ENCODE data around the gene MFGE8.

MFGE8 gene

GRCh38 chr15:88859550-88859949, 53.6 kb downstream of the MFGE8 start:
- Histone ChIP-seq H3K4me3 (ENCODE audit: low read depth, low read length, poor library complexity, severe bottlenecking) (no peak overlapping the region), H3K36me3 (ENCODE audit: insufficient read depth, low read length) (no peaks in the 10 kb centered on the region), H3K4me2 (ENCODE audit: low read length) (no peak overlapping the region), H3K27me3 (ENCODE audit: insufficient read depth, low read length) (peaks cover 4% of the 10 kb centered on the region), H4K20me1 (ENCODE audit: insufficient read depth, low read length) (no peaks in the 10 kb centered on the region), H3K79me2 (ENCODE audit: insufficient read depth, low read length) (no peaks in the 10 kb centered on the region), H3K4me1 (ENCODE audit: insufficient read depth, low read length, severe bottlenecking) (no peaks in the 10 kb centered on the region), H2AFZ (ENCODE audit: low read length) (no peak overlapping the region), H3K27ac (ENCODE audit: low read depth, low read length, poor library complexity, severe bottlenecking) (no peak overlapping the region), H3K9ac (ENCODE audit: low read length) (no peak overlapping the region), H3F3A (ENCODE audit: insufficient read depth, low read length) (no peaks in the 10 kb centered on the region), H3K9me2 (ENCODE audit: low read depth, low read length) (no peaks in the 10 kb centered on the region), H3K9me3 (ENCODE audit: low read length) (peaks cover 3% of the 10 kb centered on the region; the same call in 1 of the 2 replicates)
- TF ChIP-seq EZH2 (IDR thresholded peaks at IDR 0.05; ENCODE audit: borderline replicate concordance, low read length) (no peak), CTCF (IDR thresholded peaks at IDR 0.05; ENCODE audit: low read length) (no peak)

GRCh38 chr15:88858934-88859333, 54.2 kb downstream of the MFGE8 start:
- H3K4me1 ChIP-seq (ENCODE audit: insufficient read depth, low read length, severe bottlenecking): no peaks in the 10 kb centered on the region
- H3K79me2 ChIP-seq (ENCODE audit: insufficient read depth, low read length): no peaks in the 10 kb centered on the region
- no peaks in the 10 kb centered on the region for H4K20me1 ChIP-seq (ENCODE audit: insufficient read depth, low read length)
- H2AFZ ChIP-seq (ENCODE audit: low read length): no peak overlapping the region
- no peak overlapping the region for H3K27ac ChIP-seq (ENCODE audit: low read depth, low read length, poor library complexity, severe bottlenecking)
- H3K36me3 ChIP-seq (ENCODE audit: insufficient read depth, low read length): no peaks in the 10 kb centered on the region
- no peak overlapping the region for H3K4me2 ChIP-seq (ENCODE audit: low read length)
- H3K4me3 ChIP-seq (ENCODE audit: low read depth, low read length, poor library complexity, severe bottlenecking): no peak overlapping the region
- H3K9me3 ChIP-seq (ENCODE audit: low read length): peaks cover 3% of the 10 kb centered on the region; the same call in 1 of the 2 replicates
- no peak for TF ChIP-seq CTCF (IDR thresholded peaks at IDR 0.05; ENCODE audit: low read length)
- TF ChIP-seq EZH2 (IDR thresholded peaks at IDR 0.05; ENCODE audit: borderline replicate concordance, low read length): no peak
- H3K27me3 ChIP-seq (ENCODE audit: insufficient read depth, low read length): peaks cover 4% of the 10 kb centered on the region
- no peaks in the 10 kb centered on the region for H3K9me2 ChIP-seq (ENCODE audit: low read depth, low read length)
- no peak overlapping the region for H3K9ac ChIP-seq (ENCODE audit: low read length)
- no peaks in the 10 kb centered on the region for H3F3A ChIP-seq (ENCODE audit: insufficient read depth, low read length)

GRCh38 chr15:88852476-88852875, 60.7 kb downstream of the MFGE8 start:
- Histone ChIP-seq H3K79me2 (ENCODE audit: insufficient read depth, low read length) (no peaks in the 10 kb centered on the region), H3K4me2 (ENCODE audit: low read length) (no peak overlapping the region), H3K36me3 (ENCODE audit: insufficient read depth, low read length) (no peaks in the 10 kb centered on the region), H3K9ac (ENCODE audit: low read length) (no peak overlapping the region), H3K4me1 (ENCODE audit: insufficient read depth, low read length, severe bottlenecking) (no peaks in the 10 kb centered on the region), H3K9me3 (ENCODE audit: low read length) (peaks cover 3% of the 10 kb centered on the region; the same call in 1 of the 2 replicates), H3K27me3 (ENCODE audit: insufficient read depth, low read length) (no peaks in the 10 kb centered on the region; the same call in 1 of the 2 replicates), H3K27ac (ENCODE audit: low read depth, low read length, poor library complexity, severe bottlenecking) (no peak overlapping the region), H3K9me2 (ENCODE audit: low read depth, low read length) (no peaks in the 10 kb centered on the region), H2AFZ (ENCODE audit: low read length) (no peak overlapping the region), H3K4me3 (ENCODE audit: low read depth, low read length, poor library complexity, severe bottlenecking) (no peak overlapping the region), H3F3A (ENCODE audit: insufficient read depth, low read length) (no peaks in the 10 kb centered on the region), H4K20me1 (ENCODE audit: insufficient read depth, low read length) (no peaks in the 10 kb centered on the region)
- TF ChIP-seq EZH2 (IDR thresholded peaks at IDR 0.05; ENCODE audit: borderline replicate concordance, low read length) (no peak), CTCF (IDR thresholded peaks at IDR 0.05; ENCODE audit: low read length) (no peak)

Measured in OCI-LY1 (cell line).